Measurements from ENCODE around the gene JMJD8. TPM values are rescaled to one million over a fixed set of nuclear protein-coding genes. Genes with fewer than 3 reads are reported as not detected.

The JMJD8 gene
- total and polyA plus RNA-seq, 10 of the 15 experiments (the other 5 are each of a cell fraction or from before 2014, with no cell fraction given): 1.00 to 50.4 (median 30.7) TPM

GRCh38 chr16:649631-650030 is 34.5 kb downstream of the JMJD8 start:
- Histone ChIP-seq H3K4me2 (ENCODE audit: control insufficient read depth, insufficient read depth) (peak overlapping the region; percentile 92), H3K79me2 (ENCODE audit: control insufficient read depth, insufficient read depth, low read length) (peaks cover 19% of the 10 kb centered on the region), H3K27me3 (replicated peaks in 1 of 2; ENCODE audit: control insufficient read depth in 2 of 2, insufficient read depth in 2 of 2, low read length in 1 of 2) (no peaks in the 10 kb centered on the region), H3K9me3 (replicated peaks; ENCODE audit: control insufficient read depth, insufficient read depth, low read length) (no peaks in the 10 kb centered on the region), H3K9ac (ENCODE audit: control insufficient read depth, insufficient read depth, low read length) (peak overlapping the region; percentile 92), H3K27ac (ENCODE audit: control insufficient read depth, insufficient read depth) (peak overlapping the region; percentile 80), H3K4me1 (ENCODE audit: control insufficient read depth, insufficient read depth, low read length) (peaks cover 9% of the 10 kb centered on the region), H3K36me3 (ENCODE audit: control insufficient read depth in 2 of 2, insufficient read depth in 2 of 2, low read length in 1 of 2) (peaks cover 0 to 3% of the 10 kb centered on the region in 2 experiments; a peak in 2 of 4 replicates), H2AFZ (ENCODE audit: control insufficient read depth, low read depth, low read length) (peak overlapping the region; percentile 76), H3K4me3 (peak overlapping the region; percentile 70), H4K20me1 (ENCODE audit: control insufficient read depth, insufficient read depth) (no peaks in the 10 kb centered on the region)
- 3% methylated on average over 19 of the region's 44 CpGs for WGBS (ENCODE audit: insufficient coverage, insufficient replicate concordance, low lambda C conversion rate, missing lambda C conversion rate)
- intact Hi-C loops (cut with micrococcal nuclease; ENCODE audit: unreplicated experiment) (no loop called here), in situ Hi-C loops (cut with MboI) (no loop called here)
- RAD21 ChIA-PET (ENCODE audit: unreplicated experiment): interaction anchor here (3.4 kb wide), 1 partner anchor 13 kb away, joined by 13 read pairs; the partner anchor contains the start of gene METTL26
- no TSS peak for BruUV-seq (replicated peaks)
- CTCF ChIA-PET: interaction anchor here (2.4 to 3.1 kb wide), 2 partner anchors 13 to 18 kb away, joined by 11 read pairs; partner anchors contain the start of genes METTL26 and RHOT2
- DNase-seq (ENCODE audit: low read depth, low spot score) (no peak), ATAC-seq (peak; percentile 22), FAIRE-seq (no peak)
- TF ChIP-seq SUZ12 (IDR thresholded peaks at IDR 0.05; ENCODE audit: unreplicated experiment): no peak
- TF ChIP-seq ZBTB33 (IDR thresholded peaks at IDR 0.05): no peak
- no peak for TF ChIP-seq FOXK2 (IDR thresholded peaks at IDR 0.05)
- TF ChIP-seq BMI1 (IDR thresholded peaks at IDR 0.05; ENCODE audit: borderline replicate concordance): no peak
- no peak for TF ChIP-seq HDAC6 (IDR thresholded peaks at IDR 0.05; ENCODE audit: unreplicated experiment)
- no peak for TF ChIP-seq CHD2 (IDR thresholded peaks at IDR 0.05; ENCODE audit: borderline replicate concordance, low read depth, low read length)
- POLR2A ChIA-PET: interaction anchor here (1.0 to 1.2 kb wide), 2 partner anchors 13 to 19 kb away, joined by 3 to 4 read pairs; partner anchors contain the start of genes METTL26 and RHOT2
- SMC1A ChIA-PET (ENCODE audit: uncharacterized antibody, unreplicated experiment): no interaction called here
